Colon (tissue), 2 donors: ENCODE results near the gene PBX4.

Source experiments
- FAIRE-seq: peaks from 2 replicates; lab custom pipeline; 2012; peaks lifted over from hg19 to GRCh38; lab: Jason Lieb, UNC
- donor health status: control.
- donor health status: control.

Gene PBX4

GRCh38 chr19:19649155-19649554, 30.7 kb upstream of the PBX4 start:
- no peak for FAIRE-seq

DNA sequence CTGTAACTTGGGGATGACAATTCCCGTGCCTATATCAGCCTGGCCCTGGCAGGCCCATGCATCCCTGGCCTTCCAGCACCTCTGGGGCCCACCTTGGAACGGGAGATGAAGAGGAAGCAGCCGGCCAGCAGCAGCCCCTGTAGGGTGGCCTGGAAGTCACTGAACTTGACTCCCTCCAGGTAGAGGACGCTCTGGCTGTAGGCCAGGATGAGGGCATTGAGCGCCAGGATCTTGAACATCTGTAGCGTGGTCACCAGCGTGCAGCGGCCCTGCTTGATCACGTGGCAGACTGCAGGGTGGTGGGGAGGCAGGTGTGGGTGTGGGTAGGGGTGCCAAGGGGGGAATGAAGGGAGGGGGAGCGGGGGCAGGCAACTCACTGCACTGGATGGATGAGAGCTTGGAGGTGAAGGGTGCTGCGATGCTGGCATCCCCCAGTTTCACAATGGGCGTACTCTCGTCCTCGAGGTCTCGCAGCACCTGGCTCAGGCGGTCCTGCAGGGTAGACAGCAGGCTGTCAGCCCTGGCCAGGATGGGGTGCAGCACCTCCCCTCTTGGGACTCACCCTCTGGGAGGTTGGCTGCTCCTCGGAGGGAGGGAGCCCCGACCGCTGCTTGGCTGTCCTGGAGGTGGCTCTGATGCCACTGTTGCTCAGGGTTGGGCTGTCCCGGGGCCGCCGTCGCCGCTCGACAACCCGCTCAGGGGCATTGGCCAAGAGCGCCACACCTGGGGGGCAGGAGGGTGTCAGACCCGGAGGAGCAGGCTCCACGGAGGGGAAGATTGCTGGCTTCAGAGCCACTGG, 28.7 kb upstream of the PBX4 start:
- no peak for FAIRE-seq

- FAIRE-seq = no peak
Observed at GRCh38 chr19:19645233-19645870, 26.9 kb upstream of the PBX4 start.

- no peak for FAIRE-seq
Observed at GRCh38 chr19:19644054-19644388, 25.5 kb upstream of the PBX4 start.

GRCh38 chr19:19643158-19644053, 24.9 kb upstream of the PBX4 start, which contains the start of gene GMIP:
TSS of gene GMIP (minus strand) at chr19:19643657. CDS start at chr19:19643529, 128 bp downstream.
- FAIRE-seq = no peak

GRCh38 chr19:19642506-19643157, 24.1 kb upstream of the PBX4 start:
- no peak for FAIRE-seq

DNA sequence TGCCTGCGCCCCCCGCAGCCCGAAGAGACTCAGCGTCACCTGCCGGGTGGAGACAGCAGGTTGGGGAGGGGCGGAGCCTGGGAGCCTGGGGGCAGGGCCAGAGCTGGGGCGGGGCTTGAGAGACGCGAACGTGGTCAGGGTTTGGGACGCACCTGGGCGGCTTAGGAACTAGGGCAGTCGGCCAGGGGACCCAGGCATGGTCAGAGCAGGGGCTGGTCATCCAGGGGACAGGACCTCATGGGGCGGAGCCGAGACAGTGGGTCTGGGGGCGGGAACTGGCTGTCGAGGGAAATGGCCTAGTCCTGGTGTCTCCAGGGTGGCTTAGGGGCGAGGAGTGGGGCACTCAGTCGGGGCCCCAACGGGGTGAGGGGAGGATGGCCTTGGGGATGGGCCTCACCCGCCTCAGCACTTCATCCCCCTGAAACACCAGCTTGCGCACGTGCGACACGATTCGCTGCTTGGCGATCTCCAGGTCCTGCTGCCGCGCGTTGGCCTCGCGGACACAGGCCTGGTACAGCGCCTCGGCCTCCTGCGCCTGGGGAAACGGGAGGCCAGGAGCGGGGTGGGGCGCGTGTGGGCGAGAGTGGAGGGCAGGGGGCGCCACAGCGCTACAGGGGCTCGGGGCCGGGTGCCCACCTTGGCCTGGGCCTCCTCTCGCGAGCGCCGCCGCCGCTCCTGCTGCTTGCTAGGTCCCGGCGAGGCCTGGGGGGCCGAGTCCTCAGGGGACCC, 19.2 kb upstream of the PBX4 start:
- no peak for FAIRE-seq

DNA sequence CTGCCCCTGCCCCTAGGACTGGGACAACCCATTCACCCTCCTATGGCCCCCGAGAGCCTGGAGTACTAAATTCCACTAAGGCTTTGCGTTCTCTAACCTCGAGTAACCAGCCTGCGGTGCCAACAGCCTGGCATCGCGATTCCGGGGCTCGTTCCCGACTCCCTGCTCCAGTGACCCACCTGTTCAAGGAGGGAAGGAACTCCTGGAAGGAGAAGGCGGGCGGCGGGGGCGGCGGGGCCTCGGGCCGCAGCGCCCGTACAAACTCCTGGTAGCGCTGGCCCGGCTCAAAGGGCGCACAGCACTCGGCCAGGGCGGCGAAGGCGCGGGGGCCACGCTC, 18.7 kb upstream of the PBX4 start:
- FAIRE-seq = no peak

GRCh38 chr19:19636573-19637185, 18.2 kb upstream of the PBX4 start:
- no peak for FAIRE-seq

GRCh38 chr19:19635313-19635702, 16.8 kb upstream of the PBX4 start:
- FAIRE-seq = no peak

- no peak for FAIRE-seq
Observed at GRCh38 chr19:19634516-19635312, 16.2 kb upstream of the PBX4 start.

DNA sequence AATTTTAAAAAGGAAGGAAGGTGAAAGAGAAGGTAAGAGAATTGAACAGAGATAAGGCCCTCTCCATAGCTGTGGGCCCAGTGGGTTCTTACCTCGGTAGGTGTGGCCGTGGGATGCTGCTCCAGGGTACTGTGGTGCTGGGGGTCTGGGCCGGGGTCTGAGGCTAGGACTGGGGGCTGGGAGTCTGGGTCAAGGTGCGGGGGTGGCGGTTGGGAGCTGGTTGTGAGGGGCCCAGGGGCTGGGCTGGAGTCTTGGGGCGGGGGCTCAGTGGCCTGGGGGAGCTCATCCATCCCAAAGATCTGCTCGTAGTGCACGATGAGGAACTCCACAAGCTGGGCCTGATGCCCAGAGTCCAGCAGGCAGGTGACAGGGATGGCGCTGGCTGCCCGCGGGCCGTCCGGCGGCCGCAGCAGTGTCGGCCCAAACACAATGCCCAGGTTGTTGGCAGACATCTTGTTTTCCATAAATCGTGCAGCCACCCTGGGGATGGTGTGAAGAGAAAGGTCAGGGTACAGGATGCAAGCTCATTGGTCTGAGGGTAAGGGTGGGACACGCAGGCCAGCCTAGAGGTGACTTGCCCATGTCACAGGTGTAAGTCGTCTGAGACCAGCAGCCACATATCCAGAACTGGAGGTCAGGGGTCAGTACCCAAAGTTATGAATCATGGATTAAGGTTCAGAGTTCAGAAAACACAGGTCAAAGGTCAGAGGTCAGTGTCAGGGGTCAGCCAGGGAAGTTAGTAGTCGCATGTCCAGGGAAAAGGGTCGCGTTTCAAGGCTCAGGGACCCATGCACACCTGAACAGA, 15.4 kb upstream of the PBX4 start:
- FAIRE-seq = no peak

- no peak for FAIRE-seq
Observed at GRCh38 chr19:19632661-19633060, 14.2 kb upstream of the PBX4 start.

DNA sequence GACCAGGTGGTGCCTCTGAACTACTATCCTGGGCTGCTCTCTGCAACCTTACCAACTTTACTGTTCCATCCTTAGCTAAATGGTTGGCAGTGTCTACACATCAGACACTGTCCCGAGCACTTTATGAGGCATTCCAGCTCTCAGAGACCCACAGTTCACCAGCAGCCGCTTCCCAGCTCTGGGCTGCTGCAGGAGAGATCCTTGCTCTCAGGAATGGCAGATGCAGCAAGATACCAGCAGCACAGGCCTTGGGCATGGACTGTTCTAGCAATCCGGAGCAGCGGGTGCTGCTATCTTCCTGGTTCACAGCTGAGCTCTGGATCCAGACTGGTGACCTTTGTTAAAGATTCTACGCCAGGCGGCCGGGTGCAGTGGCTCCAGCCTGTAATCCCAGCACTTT, 12.9 kb upstream of the PBX4 start:
- no peak for FAIRE-seq

- FAIRE-seq = no peak
Observed at GRCh38 chr19:19630426-19630825, 11.9 kb upstream of the PBX4 start.

DNA sequence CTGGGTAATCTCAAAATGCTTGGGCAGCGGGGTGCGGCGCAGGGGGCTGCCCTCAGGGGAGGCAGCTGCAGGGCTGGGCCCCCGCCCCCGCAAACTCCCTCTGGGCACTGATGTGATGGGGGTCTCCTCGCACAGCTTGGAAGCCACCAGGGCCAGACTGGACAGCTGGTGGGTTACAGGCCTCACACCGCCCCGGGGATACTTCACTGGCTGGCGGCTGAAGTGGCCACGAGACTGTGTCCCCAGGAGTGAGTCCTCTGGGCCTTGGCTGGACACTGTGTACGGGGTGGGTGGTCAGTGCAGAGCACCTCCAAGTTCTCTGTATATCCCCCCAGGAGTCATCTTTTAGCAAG, 11.6 kb upstream of the PBX4 start:
- FAIRE-seq = no peak

DNA sequence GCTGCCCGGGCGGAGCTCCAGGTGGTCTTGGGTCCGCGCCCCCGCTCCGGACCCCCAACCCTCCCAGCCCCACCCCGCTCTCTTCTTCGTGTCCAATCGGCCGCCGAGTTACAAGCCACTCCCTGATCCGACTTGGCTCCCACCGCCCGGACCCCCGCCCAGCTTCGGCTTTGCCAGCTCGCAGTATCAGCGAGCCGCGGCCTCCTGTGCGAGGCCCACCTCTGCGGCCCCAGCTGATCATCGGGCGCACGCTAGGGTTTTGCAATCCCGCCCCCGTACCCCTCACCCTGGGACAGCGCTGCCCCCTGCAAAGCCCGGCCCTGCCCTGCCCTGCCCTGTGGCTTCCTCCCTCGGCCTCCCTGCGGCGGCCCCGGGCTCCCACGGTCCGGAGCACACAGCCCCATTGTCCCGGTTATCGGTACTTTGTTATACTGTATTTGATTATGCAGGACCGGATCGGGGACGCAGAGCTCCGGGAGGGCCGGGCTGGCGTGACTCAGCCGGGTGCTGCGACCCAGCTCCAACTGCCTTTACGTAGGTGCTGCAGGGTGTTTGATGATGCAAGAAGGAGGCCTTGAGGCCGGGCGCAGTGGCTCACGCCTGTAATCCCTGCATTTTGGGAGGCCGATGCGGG, 10.1 kb upstream of the PBX4 start:
- FAIRE-seq = no peak

DNA sequence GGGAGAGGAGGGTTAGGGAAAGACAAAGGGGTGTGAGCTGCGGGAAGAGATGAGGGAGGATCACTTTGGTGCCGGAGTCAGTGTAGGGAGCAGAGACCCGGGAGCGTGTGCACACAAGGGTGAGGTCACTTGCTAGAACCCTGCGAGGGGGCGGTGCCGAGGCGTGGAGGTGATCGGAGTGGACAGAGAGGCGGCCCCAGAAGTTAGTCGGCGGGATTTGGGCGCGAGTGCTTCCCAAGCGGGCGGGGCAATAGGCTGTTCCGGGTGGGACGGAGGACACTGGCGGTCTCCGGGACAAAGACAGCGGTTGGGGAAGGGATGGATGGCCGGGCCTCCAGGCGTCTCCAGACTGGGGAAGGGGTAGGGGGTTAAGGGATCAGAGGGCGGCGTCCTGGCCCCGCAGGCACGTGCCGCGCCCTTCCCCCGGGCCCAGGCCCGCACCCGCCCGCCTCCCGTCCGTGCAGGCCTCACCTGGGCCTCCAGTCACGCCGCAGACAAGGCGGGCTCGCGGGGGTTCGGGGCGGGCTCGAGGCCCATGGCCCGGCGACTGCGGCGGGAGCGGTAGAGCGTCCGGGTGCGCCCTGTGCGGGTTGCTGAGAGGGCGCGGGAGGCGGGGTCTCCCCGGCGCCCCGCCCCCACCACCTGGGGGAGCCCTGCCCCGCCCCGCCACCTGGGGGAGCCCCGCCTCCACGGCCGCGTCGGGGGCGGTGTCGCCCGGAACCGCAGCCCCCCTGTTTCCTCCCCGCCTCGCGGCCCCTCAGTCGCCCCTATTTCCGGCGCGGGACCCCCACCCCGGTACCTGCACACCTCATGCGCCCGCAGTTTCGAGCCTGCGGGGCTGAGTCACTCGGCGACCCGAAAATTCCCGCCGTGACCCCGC, 9.4 kb upstream of the PBX4 start, which contains the start of gene LPAR2:
TSS of gene LPAR2 (minus strand) at position 600 of the 880 bp plus-strand sequence. CDS start 945 bp downstream, outside the sequence.
- no peak for FAIRE-seq
